ENCODE measurements around the gene FAM240B. TPM values are rescaled to one million over a fixed set of nuclear protein-coding genes. Genes with fewer than 3 reads are reported as not detected.
A peak's percentile ranks its signal among the peaks of the same experiment; 100 is the strongest.

Gene FAM240B
- not detected for total RNA-seq
- polyA plus RNA-seq, result not detected

- H3K27ac ChIP-seq (ENCODE audit: low read depth), result no peak within 1 kb of the TSS
- H3K4me1 ChIP-seq (ENCODE audit: insufficient read depth), result no peaks in the 10 kb centered on the region
- WGBS, result 51% methylated on average over 7 of the region's 7 CpGs
- no peak for DNase-seq (ENCODE audit: extremely low spot score)
- no peaks in the 10 kb centered on the region for H3K36me3 ChIP-seq (ENCODE audit: insufficient read depth)
- H3K4me3 ChIP-seq (ENCODE audit: low read depth, low read length), result no peak within 1 kb of the TSS
Measured at GRCh38 chr9:38720083-38720745, at the start of gene FAM240B. TSS of gene FAM240B (minus strand) at chr9:38720133. CDS start at chr9:38703999, 16,134 bp downstream.

- Histone ChIP-seq H3K27ac (ENCODE audit: low read depth) (no peak overlapping the region), H3K36me3 (ENCODE audit: insufficient read depth) (no peaks in the 10 kb centered on the region), H3K4me3 (ENCODE audit: low read depth, low read length) (no peak overlapping the region), H3K4me1 (ENCODE audit: insufficient read depth) (no peaks in the 10 kb centered on the region)
- DNase-seq (ENCODE audit: extremely low spot score), result no peak
- 88% methylated on average over 9 of the region's 9 CpGs for WGBS
Measured at GRCh38 chr9:38768351-38768761, 48.4 kb upstream of the FAM240B start.

GRCh38 chr9:38765101-38765500 is 45.2 kb upstream of the FAM240B start:
- WGBS, result 29% methylated on average over 4 of the region's 4 CpGs
- Histone ChIP-seq H3K36me3 (ENCODE audit: insufficient read depth) (no peaks in the 10 kb centered on the region), H3K4me1 (ENCODE audit: insufficient read depth) (no peaks in the 10 kb centered on the region), H3K27ac (ENCODE audit: low read depth) (no peak overlapping the region), H3K4me3 (ENCODE audit: low read depth, low read length) (no peak overlapping the region)
- DNase-seq (ENCODE audit: extremely low spot score), result no peak

GRCh38 chr9:38761999-38762398 is 42.1 kb upstream of the FAM240B start:
- no peaks in the 10 kb centered on the region for H3K36me3 ChIP-seq (ENCODE audit: insufficient read depth)
- H3K4me1 ChIP-seq (ENCODE audit: insufficient read depth), result no peaks in the 10 kb centered on the region
- 48% methylated on average over 8 of the region's 8 CpGs for WGBS
- no peak overlapping the region for H3K4me3 ChIP-seq (ENCODE audit: low read depth, low read length)
- DNase-seq (ENCODE audit: extremely low spot score), result peak; percentile 13
- H3K27ac ChIP-seq (ENCODE audit: low read depth), result no peak overlapping the region

- Histone ChIP-seq H3K4me3 (ENCODE audit: low read depth, low read length) (no peak overlapping the region), H3K36me3 (ENCODE audit: insufficient read depth) (no peaks in the 10 kb centered on the region), H3K27ac (ENCODE audit: low read depth) (no peak overlapping the region), H3K4me1 (ENCODE audit: insufficient read depth) (no peaks in the 10 kb centered on the region)
- 36% methylated on average over 3 of the region's 3 CpGs for WGBS
- no peak for DNase-seq (ENCODE audit: extremely low spot score)
Measured at GRCh38 chr9:38761339-38761738, 41.4 kb upstream of the FAM240B start.

- 58% methylated on average over 1 of the region's 1 CpG for WGBS
- no peaks in the 10 kb centered on the region for H3K4me1 ChIP-seq (ENCODE audit: insufficient read depth)
- H3K27ac ChIP-seq (ENCODE audit: low read depth), result no peak overlapping the region
- H3K4me3 ChIP-seq (ENCODE audit: low read depth, low read length), result no peak overlapping the region
- H3K36me3 ChIP-seq (ENCODE audit: insufficient read depth), result no peaks in the 10 kb centered on the region
- DNase-seq (ENCODE audit: extremely low spot score), result no peak
Measured at GRCh38 chr9:38756702-38757101, 36.8 kb upstream of the FAM240B start.

- Histone ChIP-seq H3K4me3 (ENCODE audit: low read depth, low read length) (no peak overlapping the region), H3K27ac (ENCODE audit: low read depth) (no peak overlapping the region), H3K4me1 (ENCODE audit: insufficient read depth) (no peaks in the 10 kb centered on the region), H3K36me3 (ENCODE audit: insufficient read depth) (no peaks in the 10 kb centered on the region)
- no peak for DNase-seq (ENCODE audit: extremely low spot score)
- WGBS, result 98% methylated on average over 1 of the region's 1 CpG
Measured at GRCh38 chr9:38747941-38748340, 28.0 kb upstream of the FAM240B start.

GRCh38 chr9:38747067-38747466 is 27.1 kb upstream of the FAM240B start:
- Histone ChIP-seq H3K36me3 (ENCODE audit: insufficient read depth) (no peaks in the 10 kb centered on the region), H3K4me3 (ENCODE audit: low read depth, low read length) (no peak overlapping the region), H3K27ac (ENCODE audit: low read depth) (no peak overlapping the region), H3K4me1 (ENCODE audit: insufficient read depth) (no peaks in the 10 kb centered on the region)
- 75% methylated on average over 8 of the region's 8 CpGs for WGBS
- no peak for DNase-seq (ENCODE audit: extremely low spot score)

GRCh38 chr9:38746303-38746702 is 26.4 kb upstream of the FAM240B start:
- H3K36me3 ChIP-seq (ENCODE audit: insufficient read depth), result no peaks in the 10 kb centered on the region
- H3K27ac ChIP-seq (ENCODE audit: low read depth), result no peak overlapping the region
- no peak for DNase-seq (ENCODE audit: extremely low spot score)
- H3K4me1 ChIP-seq (ENCODE audit: insufficient read depth), result no peaks in the 10 kb centered on the region
- WGBS, result 67% methylated on average over 4 of the region's 4 CpGs
- H3K4me3 ChIP-seq (ENCODE audit: low read depth, low read length), result no peak overlapping the region

GRCh38 chr9:38744484-38744883 is 24.6 kb upstream of the FAM240B start:
- no peak for DNase-seq (ENCODE audit: extremely low spot score)
- H3K27ac ChIP-seq (ENCODE audit: low read depth), result no peak overlapping the region
- H3K36me3 ChIP-seq (ENCODE audit: insufficient read depth), result no peaks in the 10 kb centered on the region
- 92% methylated on average over 3 of the region's 3 CpGs for WGBS
- H3K4me3 ChIP-seq (ENCODE audit: low read depth, low read length), result no peak overlapping the region
- H3K4me1 ChIP-seq (ENCODE audit: insufficient read depth), result no peaks in the 10 kb centered on the region

- no peaks in the 10 kb centered on the region for H3K4me1 ChIP-seq (ENCODE audit: insufficient read depth)
- no peaks in the 10 kb centered on the region for H3K36me3 ChIP-seq (ENCODE audit: insufficient read depth)
- DNase-seq (ENCODE audit: extremely low spot score), result no peak
- no peak overlapping the region for H3K27ac ChIP-seq (ENCODE audit: low read depth)
- H3K4me3 ChIP-seq (ENCODE audit: low read depth, low read length), result no peak overlapping the region
- 54% methylated on average over 2 of the region's 2 CpGs for WGBS
Measured at GRCh38 chr9:38737246-38737645, 17.3 kb upstream of the FAM240B start.

- no peak for DNase-seq (ENCODE audit: extremely low spot score)
- H3K27ac ChIP-seq (ENCODE audit: low read depth), result no peak overlapping the region
- H3K36me3 ChIP-seq (ENCODE audit: insufficient read depth), result no peaks in the 10 kb centered on the region
- no peak overlapping the region for H3K4me3 ChIP-seq (ENCODE audit: low read depth, low read length)
- no peaks in the 10 kb centered on the region for H3K4me1 ChIP-seq (ENCODE audit: insufficient read depth)
- 82% methylated on average over 5 of the region's 5 CpGs for WGBS
Measured at GRCh38 chr9:38734831-38735230, 14.9 kb upstream of the FAM240B start.

- no peak for DNase-seq (ENCODE audit: extremely low spot score)
- WGBS, result 84% methylated on average over 7 of the region's 7 CpGs
- Histone ChIP-seq H3K4me1 (ENCODE audit: insufficient read depth) (no peaks in the 10 kb centered on the region), H3K4me3 (ENCODE audit: low read depth, low read length) (no peak overlapping the region), H3K36me3 (ENCODE audit: insufficient read depth) (no peaks in the 10 kb centered on the region), H3K27ac (ENCODE audit: low read depth) (no peak overlapping the region)
Measured at GRCh38 chr9:38733503-38733902, 13.6 kb upstream of the FAM240B start.

GRCh38 chr9:38732885-38733284 is 13.0 kb upstream of the FAM240B start:
- 89% methylated on average over 11 of the region's 11 CpGs for WGBS
- DNase-seq (ENCODE audit: extremely low spot score), result no peak
- H3K4me3 ChIP-seq (ENCODE audit: low read depth, low read length), result no peak overlapping the region
- H3K27ac ChIP-seq (ENCODE audit: low read depth), result no peak overlapping the region
- H3K36me3 ChIP-seq (ENCODE audit: insufficient read depth), result no peaks in the 10 kb centered on the region
- no peaks in the 10 kb centered on the region for H3K4me1 ChIP-seq (ENCODE audit: insufficient read depth)
